Measurements from ENCODE around the gene RASGRP3. TPM values are rescaled to one million over a fixed set of nuclear protein-coding genes. Genes with fewer than 3 reads are reported as not detected.

The RASGRP3 gene
- total and polyA plus RNA-seq, 9 of the 15 experiments (the other 6 are each of a cell fraction or from before 2014, with no cell fraction given) = 0.18 to 1.7 (median 1.2) TPM

- BruUV-seq (replicated peaks) = no TSS peak
- in situ Hi-C loops (cut with MboI) (no loop called here), intact Hi-C loops (cut with micrococcal nuclease) (no loop called here)
- H2AFZ ChIP-seq (ENCODE audit: low read depth, low read length) = no peak overlapping the region
- no peak overlapping the region for H3K27ac ChIP-seq (ENCODE audit: extremely low read depth, low read depth, low read length)
- H4K20me1 ChIP-seq (replicated peaks; ENCODE audit: control insufficient read depth, insufficient read depth, low read length) = no peaks in the 10 kb centered on the region
- no peaks in the 10 kb centered on the region for H3K9me1 ChIP-seq (ENCODE audit: control insufficient read depth, insufficient read depth, low read length)
- H3K27me3 ChIP-seq (ENCODE audit: control insufficient read depth in 2 of 2, insufficient read depth in 2 of 2, low read length in 2 of 2) = peaks cover 0 to 2% of the 10 kb centered on the region in 2 experiments; a peak in 3 of 5 replicates
- H3K4me1 ChIP-seq (replicated peaks in 1 of 2; ENCODE audit: control insufficient read depth in 2 of 2, insufficient read depth in 2 of 2, low read length in 2 of 2) = no peaks in the 10 kb centered on the region
- no peak overlapping the region for H3K9ac ChIP-seq (ENCODE audit: insufficient read depth in 1 of 2, low read depth in 2 of 2, low read length in 2 of 2)
- ChIA-PET CTCF (ENCODE audit: low intra/inter-chr PET ratio) (no interaction called here), POLR2A (no interaction called here)
- FAIRE-seq (no peak), DNase-seq (ENCODE audit: extremely low read depth in 1 of 4, low spot score in 3 of 4) (no peak), ATAC-seq (no peak)
- H3K36me3 ChIP-seq (ENCODE audit: control insufficient read depth, insufficient read depth, low read length) = no peaks in the 10 kb centered on the region
- H3K4me3 ChIP-seq = no peak overlapping the region
- no peak overlapping the region for H3K4me2 ChIP-seq (ENCODE audit: insufficient read depth, low read length)
- H3K9me3 ChIP-seq (replicated peaks; ENCODE audit: control insufficient read depth, insufficient read depth, low read depth, low read length) = no peaks in the 10 kb centered on the region
- WGBS (ENCODE audit: insufficient coverage, low coverage, missing lambda C conversion rate) = 0% methylated on average over 5 of the region's 5 CpGs
- H3K79me2 ChIP-seq (ENCODE audit: control insufficient read depth, insufficient read depth, low read length) = no peaks in the 10 kb centered on the region
- TF ChIP-seq NR0B1 (IDR thresholded peaks at IDR 0.05; ENCODE audit: partially characterized antibody) (no peak), ZNF263 (CRISPR knock-in tag; IDR thresholded peaks at IDR 0.05; ENCODE audit: borderline replicate concordance) (no peak), KLF16 (IDR thresholded peaks at IDR 0.05) (no peak), ZNF778 (CRISPR knock-in tag; IDR thresholded peaks at IDR 0.05) (no peak), ZBTB1 (CRISPR knock-in tag; IDR thresholded peaks at IDR 0.05; ENCODE audit: borderline replicate concordance, low read depth) (no peak), HDAC1 (IDR thresholded peaks at IDR 0.05) (no peak), MTA1 (IDR thresholded peaks at IDR 0.05; ENCODE audit: borderline replicate concordance) (no peak), ZNF239 (CRISPR knock-in tag; IDR thresholded peaks at IDR 0.05) (no peak), ZNF780A (CRISPR knock-in tag; IDR thresholded peaks at IDR 0.05) (no peak), ZNF184 (CRISPR knock-in tag; IDR thresholded peaks at IDR 0.05) (no peak), ZFP91 (CRISPR knock-in tag; IDR thresholded peaks at IDR 0.05) (no peak), ZFP30 (CRISPR knock-in tag; IDR thresholded peaks at IDR 0.05; ENCODE audit: borderline replicate concordance) (no peak), ZNF507 (tag; conservative IDR thresholded peaks at IDR 0.05) (no peak), ESRRB (CRISPR knock-in tag; IDR thresholded peaks at IDR 0.05; ENCODE audit: borderline replicate concordance) (no peak), IRF9 (tag; IDR thresholded peaks at IDR 0.05) (no peak), GTF2F1 (IDR thresholded peaks at IDR 0.05; ENCODE audit: low read depth, low read length) (no peak), ZNF212 (CRISPR knock-in tag; IDR thresholded peaks at IDR 0.05) (no peak), E4F1 (CRISPR knock-in tag; IDR thresholded peaks at IDR 0.05; ENCODE audit: borderline replicate concordance) (no peak)
Observed at GRCh38 chr2:33509908-33510585, 33.6 kb downstream of the RASGRP3 start.

All from K562 (cell line).